ENCODE results near the gene PANK3.
"Not testable (repeated sequence)": the region's sequence is repeated elsewhere in the genome, so short reads cannot be mapped to it uniquely, and the experiment has no call there.

Gene PANK3

DNA sequence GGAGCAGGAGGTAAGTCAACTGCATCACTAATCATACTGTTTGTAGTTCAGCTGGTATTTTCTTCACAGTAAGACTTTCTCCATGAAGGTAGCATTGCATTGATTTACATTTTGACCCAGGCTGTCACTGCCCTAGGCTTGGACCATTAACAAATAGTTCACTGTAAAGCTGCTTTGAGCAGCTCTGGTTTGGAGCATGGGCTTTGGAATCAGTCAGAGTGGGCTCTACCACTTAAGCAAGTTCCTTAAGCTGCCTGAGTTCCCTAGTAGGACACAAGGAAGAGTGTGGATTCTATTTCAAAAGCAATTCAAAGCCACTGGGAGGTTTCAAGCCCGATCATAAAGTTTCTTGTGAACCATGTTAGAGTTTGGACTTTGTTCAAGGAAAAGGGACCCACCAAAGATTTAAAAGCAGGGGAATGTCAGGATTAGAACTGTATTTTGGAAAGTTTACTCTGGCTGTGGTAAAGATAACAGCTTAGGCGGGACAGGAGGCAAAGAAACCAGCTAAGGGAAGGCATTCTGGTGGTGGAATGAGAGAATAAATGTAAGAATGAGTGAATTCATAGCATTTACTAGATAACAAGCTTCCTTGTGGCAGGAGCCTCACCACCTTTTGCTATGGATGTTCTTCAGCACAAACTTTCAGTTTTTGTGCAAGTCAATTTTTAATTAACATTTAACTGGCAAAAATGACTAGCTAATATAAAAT is 12.3 kb upstream of the PANK3 start:
- no peak for DNase-seq

DNA sequence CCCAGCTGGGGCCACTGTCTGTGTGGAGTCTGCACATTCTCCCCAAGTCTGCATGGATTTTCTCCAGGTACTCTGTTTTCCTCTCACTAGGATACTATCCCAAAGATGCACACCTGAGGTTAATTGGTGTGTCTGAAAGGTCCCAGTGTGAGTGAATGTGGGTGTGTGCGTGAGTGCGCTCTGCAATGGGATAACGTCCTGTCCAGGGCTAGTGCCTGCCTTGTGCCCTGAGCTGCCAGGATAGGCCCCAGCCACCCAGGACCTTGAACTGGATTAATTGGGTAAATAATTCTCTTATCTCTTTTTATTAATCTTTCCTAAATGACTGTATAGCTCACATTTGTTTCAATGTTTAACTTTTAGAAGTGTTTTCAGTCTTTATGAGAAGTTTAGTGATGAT is 11.5 kb upstream of the PANK3 start:
- no peak for DNase-seq

DNA sequence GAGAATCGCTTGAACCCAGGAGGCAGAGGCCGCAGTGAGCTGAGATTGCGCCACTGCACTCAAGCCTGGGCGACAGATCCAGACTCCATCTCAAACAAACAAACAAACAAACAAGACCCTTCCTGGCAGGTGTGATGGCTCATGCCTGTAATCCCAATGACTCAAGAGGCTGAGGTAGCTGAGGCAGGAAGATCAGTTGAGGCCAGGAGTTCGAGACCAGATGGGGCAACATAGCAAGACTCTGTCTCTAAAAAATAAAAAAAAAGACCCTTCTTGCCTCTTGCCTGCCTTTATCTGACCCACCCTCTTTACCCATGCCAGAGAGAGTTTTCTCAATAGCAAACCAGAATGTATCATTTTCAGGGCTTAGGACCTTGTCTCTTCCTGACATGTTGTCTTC is 8.8 kb upstream of the PANK3 start:
- no peak for DNase-seq

DNA sequence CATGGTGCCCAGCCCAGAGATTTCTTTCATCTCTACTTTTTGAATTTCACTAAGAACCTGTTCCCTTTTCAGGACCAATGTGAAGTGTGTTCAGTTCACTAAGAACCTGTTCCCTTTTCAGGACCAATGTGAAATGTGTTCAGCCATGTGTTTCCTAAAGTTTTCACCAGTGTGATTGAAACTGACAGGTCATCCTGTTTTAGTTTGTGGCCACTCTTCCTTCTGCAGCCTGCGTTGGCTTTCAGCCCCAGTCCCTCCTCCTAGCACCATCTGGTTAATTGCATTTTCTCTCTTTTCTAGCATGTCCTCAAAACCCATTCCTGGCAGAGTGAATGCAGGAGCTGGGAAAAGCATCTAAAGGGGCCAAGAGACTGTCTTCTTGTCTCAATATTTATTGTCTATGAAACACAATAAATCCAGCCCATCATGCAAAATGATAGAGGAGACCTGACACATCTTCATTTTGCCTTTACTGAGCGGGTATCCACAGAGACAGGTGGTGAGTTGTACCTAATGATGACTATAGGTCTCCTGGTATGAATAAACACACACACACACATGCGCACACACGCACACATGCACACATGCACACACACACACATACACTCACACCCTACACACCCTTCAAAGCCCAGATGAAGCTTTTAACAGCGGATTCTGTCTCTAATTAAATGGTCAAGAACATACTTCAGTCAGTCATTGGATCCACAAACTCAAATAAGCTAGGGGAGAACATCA is 6.1 kb upstream of the PANK3 start:
- DNase-seq: peak; percentile 46

DNA sequence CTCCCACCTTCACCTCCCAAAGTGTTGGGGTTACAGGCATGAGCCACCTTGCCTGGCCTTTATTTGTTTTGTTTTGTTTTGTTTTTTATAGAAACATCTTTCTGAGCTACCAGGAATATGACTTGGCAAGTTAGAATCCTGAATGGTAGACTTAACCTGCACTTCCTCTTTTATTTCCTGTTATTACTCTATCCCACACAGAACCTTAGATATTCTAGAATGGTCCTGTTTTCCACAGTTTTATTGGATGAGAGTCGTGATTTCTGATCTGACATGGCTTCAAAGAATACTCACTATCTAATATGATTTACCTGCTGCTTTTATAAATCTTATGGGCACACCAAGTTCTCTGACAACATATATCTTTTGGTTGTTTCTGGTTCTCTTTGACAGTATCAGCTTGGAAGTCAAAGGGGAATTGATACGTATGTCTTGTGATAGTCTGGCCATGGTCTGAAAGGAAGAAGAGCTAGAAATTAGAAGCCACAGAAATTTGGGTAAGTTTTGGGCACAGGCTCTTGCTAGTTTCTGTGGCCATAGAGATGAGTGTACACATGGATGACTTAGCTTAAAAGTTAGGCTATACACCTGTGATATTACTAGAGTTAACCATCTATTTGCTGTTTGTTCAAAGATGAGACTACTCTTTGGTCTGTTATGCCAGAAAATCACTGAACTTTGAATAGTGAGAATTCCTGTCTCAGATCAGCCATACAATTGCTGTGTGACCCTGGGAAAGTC is 4.7 kb upstream of the PANK3 start:
- DNase-seq: no peak

DNA sequence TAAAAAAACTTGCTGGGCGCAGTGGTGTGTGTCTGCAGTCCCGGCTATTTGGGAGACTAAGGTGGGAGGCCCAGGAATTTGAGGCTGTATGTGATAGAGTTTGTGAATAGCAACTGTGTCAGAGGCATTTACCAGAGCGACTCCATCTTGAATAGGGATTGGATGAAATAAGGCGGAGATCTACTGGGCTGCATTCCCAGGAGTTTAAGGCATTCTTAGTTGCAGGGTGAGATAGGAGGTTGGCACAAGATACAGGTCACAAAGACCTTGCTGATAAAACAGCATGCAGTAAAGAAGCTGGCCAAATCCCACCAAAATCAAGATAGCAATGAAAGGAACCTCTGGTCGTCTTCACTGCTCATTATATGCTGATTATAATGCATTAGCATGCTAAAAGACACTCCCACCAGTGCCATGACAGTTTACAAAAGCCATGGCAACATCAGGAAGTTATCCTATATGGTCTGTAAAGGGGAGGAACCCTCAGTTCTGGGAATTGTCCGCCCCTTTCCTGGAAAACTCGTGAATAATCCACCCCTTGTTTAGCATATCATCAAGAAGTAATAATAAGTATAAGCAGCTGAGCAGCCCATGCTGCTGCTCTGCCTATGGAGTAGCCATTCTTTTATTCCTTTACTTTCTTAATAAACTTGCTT is 1.8 kb upstream of the PANK3 start:
- DNase-seq: not testable (repeated sequence)

DNA sequence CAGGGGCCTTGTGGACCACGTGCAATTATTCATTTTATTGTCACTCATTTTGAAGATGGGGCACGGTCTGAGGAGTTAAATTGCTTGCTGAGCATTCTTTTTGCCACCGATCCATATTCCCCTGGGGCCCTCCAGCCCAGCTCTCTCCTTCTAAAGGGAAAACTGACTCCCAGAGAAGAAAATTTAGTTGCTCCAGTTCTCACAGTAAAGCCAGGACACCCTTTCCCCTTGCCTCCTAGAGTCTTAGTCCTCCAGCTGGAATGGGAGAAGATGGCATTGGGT is 1.0 kb upstream of the PANK3 start:
- no peak for DNase-seq

DNA sequence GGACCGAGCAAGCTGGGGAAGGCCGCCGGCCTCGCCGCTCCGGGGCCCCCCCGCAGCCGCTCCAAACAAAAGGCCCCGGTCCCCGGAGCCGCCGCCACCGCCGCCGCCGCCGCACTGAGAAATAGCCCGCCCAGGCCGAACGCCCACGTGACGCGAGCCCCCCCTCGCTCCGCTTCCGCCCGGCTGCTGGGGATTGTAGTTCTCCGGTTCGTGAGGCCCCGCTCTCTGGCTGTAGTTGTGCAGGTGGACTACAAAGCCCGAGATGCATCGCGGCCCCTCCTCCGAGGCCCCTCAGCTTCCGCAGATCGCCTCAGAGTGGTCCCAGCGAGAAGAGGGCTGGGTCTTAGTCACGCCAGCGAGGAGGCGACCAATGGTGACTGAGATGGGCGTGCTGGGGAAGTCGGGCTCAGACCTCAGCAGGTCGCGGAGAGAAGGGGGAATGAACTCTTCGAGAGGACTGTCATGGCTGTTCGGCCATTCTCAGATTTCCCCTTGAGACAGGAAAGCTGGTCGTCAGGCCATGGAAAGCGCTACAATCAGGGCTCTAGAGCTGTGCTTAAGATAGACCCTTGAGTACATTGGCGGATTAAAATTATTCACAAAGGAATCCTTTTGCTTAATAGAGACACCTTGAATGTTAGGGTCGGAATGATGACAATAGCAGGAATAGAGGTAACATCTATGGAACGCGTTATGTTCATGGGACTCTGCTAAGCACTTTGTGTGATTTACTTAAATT is 489 bp upstream of the PANK3 start:
- peak; percentile 98 for DNase-seq

DNA sequence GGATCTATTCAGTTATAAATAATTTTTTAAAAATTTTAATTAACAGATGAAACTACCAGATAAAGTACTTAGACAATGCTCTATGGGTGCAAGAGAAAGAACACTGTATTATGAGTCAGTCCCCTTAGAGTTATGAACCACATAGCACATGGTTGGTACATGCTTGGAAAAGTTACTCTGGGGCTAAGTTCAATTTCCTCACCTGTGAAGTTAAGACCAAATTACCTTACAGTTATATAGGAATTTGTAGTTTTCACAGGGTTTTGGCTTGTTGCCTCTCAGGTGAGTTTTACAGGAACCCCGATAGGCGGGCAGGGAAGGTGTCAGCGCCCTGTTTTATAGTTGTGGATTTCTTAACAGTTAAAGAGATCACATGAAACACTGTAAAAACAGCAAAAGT is 1.2 kb downstream of the PANK3 start:
- DNase-seq: no peak

DNA sequence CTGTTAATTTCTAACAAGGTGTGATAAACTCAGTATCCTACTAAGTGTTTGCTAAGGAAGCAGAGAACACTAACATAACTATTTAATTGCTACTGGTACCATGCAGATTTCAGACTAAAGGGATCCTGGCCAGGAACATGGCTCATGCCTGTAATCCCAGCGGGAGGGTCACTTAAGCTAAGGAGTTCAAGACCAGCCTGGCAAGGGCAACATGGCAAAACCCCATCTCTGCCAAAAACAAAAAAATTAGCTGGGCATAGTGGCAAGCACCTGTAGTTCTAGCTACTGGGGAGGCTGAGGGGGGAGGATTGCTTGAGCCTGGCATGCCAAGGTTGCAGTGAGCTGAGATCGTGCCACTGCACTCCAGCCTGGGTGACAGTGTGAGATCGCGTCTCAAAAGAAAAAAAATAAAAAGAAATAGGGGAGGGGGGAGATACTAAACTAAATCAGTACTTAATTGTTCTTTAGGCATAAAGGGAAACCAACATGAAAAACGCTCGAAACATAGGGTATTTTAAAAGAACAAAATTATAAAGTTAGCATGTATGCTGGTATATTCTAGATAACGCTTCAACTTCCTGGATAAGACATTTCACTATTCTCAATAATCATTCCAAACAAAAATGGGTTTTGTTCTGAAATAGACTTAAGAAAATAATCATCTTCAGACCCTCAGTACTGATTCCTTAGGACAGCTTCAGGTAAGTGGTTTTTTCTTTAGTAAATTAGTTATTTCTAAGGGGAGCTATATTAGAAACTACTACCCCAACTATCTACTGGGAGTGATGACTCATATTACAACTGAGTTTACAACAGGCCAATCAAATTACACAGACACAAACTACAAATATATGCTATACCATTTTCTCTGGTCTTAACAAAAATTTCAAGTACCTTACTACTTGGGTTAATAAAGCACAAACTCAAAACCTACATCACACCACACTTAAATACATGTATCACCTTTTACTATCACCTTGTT is 3.5 kb downstream of the PANK3 start:
- no peak for DNase-seq

DNA sequence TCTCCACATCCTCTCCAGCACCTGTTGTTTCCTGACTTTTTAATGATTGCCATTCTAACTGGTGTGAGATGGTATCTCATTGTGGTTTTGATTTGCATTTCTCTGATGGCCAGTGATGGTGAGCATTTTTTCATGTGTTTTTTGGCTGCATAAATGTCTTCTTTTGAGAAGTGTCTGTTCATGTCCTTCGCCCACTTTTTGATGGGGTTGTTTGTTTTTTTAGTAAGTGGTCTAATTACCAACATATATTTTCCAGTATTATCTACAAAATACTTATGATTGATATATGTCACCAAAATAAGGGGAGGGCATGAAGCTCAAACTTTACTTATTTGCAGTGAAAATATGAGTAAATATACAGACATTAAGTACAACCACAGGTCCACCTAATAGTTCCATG is 5.0 kb downstream of the PANK3 start:
- DNase-seq: not testable (repeated sequence)

DNA sequence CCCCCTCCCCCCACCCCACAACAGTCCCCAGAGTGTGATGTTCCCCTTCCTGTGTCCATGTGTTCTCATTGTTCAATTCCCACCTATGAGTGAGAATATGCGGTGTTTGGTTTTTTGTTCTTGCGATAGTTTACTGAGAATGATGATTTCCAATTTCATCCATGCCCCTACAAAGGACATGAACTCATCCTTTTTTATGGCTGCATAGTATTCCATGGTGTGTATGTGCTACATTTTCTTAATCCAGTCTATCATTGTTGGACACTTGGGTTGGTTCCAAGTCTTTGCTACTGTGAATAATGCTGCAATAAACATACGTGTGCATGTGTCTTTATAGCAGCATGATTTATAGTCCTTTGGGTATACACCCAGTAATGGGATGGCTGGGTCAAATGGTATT is 5.5 kb downstream of the PANK3 start:
- not testable (repeated sequence) for DNase-seq

DNA sequence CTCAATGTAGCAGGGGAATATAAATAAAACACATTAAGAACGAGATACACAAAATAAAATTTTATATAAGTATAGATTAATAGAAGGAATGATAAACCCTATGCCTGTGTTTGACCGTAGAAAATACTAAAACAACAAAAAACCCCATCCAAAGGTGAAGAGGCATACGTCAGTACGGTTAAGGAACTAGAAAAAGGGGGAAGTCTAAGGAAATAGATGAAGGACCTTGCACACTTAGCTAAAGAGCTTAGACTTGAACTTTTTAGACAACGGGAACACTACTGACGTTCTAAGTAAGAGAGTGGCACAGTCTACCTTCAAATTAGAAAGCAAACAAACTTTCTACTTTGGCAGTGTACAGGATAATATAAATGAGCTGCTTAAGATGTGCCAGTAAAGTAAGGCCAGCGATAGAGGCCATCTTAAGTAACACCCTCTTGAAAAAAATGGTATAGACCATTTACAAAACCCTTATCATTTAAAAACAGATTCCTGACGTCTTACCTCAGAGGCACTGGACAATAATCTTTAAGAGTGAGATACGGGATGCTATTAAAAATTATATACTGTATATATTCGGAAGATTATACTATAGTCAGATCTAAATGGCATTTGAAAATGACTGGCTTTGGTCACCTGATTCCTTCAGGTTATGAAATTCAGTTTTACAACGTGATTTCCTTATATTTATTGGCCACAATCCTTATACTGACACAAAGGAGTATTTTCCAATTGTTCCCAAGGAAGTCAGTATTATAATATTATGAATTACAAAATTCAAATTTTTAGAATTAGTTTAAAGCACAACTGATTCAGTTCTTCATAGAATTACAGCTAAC is 8.5 kb downstream of the PANK3 start:
- DNase-seq: no peak

DNA sequence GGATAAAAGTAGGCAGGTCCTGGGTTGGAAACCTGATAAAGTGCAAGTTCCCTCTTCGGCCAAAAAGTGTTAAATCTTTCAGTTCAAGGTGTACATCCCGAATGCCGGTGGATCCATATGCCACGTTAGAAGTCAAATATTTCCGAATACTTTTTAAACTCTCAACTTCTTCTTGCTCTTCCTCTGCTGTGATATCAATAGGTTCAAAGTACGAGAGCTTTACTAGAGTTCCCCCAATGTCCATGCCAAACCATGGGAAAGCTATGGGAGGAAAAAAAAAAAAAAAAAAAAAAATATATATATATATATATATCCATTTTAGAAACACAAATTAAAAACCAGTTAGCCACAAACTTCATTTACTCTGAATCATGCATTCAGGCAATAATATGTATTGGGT is 10.4 kb downstream of the PANK3 start:
- DNase-seq: no peak

DNA sequence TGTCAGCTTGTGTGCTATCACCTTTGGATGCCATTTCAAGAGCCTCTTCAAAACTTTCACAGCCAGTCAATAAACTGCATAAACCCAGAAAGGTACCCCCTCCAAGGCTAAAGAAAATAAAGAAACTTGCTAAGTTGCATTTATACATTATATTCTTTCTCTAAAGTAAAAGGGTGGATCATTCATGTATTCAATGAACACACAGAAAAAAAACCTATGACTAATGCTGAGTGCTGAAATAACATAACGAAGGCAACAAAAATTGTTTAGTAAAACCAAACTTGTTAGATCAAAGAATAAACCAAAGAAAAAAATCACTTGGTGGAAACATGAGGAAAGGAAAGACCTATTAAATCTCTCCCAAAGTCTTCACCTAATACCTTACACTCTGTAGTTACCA is 15.2 kb downstream of the PANK3 start:
- DNase-seq: no peak

DNA sequence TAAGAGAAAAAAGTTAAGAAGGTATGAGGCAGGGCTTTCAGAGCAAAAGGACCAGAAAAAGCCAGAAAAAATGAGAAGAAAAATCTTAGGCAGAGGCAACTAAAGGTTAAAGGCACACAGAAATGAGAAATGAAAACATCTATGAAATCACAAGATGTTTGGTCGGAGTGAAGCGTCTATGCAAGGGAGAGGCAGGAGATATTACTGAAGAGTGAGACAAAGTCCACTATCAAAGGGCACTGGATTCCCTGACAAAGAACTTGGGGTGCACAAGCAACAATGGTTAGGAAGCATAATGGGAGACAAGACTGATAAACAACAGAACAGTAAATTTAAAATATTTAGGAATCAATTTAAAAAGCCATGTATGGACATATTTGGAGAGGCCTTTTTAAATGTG is 16.9 kb downstream of the PANK3 start:
- no peak for DNase-seq

DNA sequence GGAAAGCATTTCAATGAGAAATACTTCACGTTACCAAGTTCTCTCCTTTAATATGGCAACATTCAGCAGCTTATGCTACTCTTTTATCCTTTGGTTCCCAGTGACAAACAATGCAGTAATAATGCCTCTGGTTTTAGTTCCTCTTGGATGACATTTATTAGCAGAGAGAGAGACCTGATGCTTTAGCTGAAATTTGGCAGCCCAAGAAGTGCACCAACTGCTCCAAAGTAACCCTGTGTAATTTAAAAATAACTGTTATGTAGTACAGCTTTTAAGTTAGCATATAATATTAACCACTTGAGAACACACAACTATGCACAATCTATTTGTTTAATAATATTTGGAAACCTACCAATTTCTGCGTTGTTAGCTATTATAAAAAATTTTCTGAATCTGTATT is 21.8 kb downstream of the PANK3 start:
- DNase-seq: no peak

DNA sequence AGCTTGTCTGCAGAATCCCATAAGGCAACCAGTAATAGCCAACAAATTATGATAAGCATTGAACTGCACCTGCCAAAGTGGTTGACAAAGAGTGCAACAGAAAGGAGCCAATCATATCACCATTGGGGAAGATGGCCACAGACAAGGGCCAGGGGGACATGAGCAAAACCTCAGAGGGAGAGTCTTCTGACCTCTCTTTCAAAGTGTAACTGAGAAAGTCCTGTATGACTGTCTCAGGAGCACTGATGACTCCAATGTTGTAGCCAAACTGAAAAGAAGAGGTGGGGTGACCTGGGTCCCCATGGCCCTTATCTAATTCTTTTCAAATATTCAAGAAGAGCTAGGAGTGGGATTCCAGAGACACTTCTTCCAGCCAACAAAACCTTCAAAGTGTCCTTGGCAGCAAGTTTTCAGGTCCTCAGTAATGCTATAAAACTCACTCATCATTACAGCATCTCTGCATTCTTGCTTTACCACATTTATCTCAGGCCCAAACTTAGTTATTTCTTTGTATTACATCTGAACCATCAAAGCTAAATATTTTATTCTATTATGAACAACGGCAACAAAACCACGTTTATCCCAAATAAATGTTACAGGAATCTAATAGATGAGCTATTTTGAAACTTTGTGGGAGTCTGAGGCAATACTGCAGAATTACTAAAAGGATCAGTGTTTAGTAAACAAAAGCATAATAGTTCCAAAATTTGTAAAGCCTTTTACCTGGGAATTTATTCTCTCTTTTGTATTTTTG is 25.6 kb downstream of the PANK3 start:
- no peak for DNase-seq

DNA sequence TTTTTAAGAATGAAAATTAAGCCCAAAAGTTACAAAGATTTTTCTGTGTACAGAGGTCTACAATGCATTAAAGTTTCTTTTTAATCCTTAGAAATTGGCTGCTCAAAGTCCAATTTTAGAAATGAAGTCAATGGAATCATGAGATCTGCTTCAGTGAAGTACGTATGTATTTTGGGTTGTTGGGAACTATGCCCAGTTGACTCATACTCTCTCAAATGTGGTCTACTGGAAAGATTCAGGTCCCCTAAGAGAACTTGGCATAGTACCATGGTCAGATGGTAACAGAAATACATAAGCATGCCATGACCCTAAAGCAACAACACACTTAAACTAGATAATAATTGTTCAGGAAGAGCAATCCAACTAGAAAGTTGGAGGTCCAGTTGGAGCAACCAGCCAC is 27.0 kb downstream of the PANK3 start:
- no peak for DNase-seq

DNA sequence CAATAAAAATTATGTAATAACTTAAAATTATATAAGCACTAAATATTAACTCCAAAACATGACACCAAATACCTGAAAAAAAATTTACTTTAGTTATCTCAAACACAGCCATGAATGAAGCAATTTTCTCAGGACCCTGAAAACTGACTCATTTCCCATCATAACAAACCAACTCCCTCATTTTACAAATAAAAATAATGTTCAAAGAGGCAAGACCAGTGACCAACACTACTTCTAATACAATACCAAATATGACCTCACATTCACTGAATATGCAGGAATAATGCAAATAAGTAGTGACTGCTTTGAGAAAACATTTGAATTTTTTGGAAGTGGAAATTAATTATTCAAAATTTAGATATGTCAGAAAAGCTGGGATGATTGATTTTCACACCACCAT is 28.5 kb downstream of the PANK3 start:
- no peak for DNase-seq
